ENCODE data around the gene PLA2G15.

The PLA2G15 gene

GRCh38 chr16:68233085-68233834 lies 11.9 kb upstream of the PLA2G15 start:
- no peak for DNase-seq

GRCh38 chr16:68233835-68234187 lies 11.4 kb upstream of the PLA2G15 start:
- no peak for DNase-seq

GRCh38 chr16:68234188-68235107 lies 10.7 kb upstream of the PLA2G15 start:
- no peak for DNase-seq

- DNase-seq: no peak
Measured at GRCh38 chr16:68235108-68235886, 9.9 kb upstream of the PLA2G15 start.

- no peak for DNase-seq
Measured at GRCh38 chr16:68235887-68236136, 9.4 kb upstream of the PLA2G15 start, which contains the start of gene ESRP2. Gene ESRP2 (minus strand): TSS chr16:68236127. CDS start chr16:68236045, 82 bp downstream.

- peak; percentile 46 for DNase-seq
Measured at GRCh38 chr16:68236137-68236825, 8.9 kb upstream of the PLA2G15 start.

GRCh38 chr16:68236826-68237242 lies 8.3 kb upstream of the PLA2G15 start:
- no peak for DNase-seq

GRCh38 chr16:68237243-68238028 lies 7.7 kb upstream of the PLA2G15 start:
- peak; percentile 88 for DNase-seq

- no peak for DNase-seq
Measured at GRCh38 chr16:68238029-68238345, 7.2 kb upstream of the PLA2G15 start.

- no peak for DNase-seq
Measured at GRCh38 chr16:68242085-68242484, 3.1 kb upstream of the PLA2G15 start.

GRCh38 chr16:68242926-68243858 lies 2.0 kb upstream of the PLA2G15 start:
- DNase-seq: no peak

GRCh38 chr16:68244481-68244902 lies 681 bp upstream of the PLA2G15 start:
- no peak for DNase-seq

GRCh38 chr16:68246121-68246520 lies 948 bp downstream of the PLA2G15 start:
- no peak for DNase-seq

- DNase-seq: no peak
Measured at GRCh38 chr16:68246666-68247065, 1.5 kb downstream of the PLA2G15 start.

- DNase-seq: peak; percentile 35
Measured at GRCh38 chr16:68247400-68247799, 2.2 kb downstream of the PLA2G15 start.

GRCh38 chr16:68247932-68248331 lies 2.8 kb downstream of the PLA2G15 start:
- no peak for DNase-seq

GRCh38 chr16:68249371-68249770 lies 4.2 kb downstream of the PLA2G15 start:
- DNase-seq: no peak

- DNase-seq: no peak
Measured at GRCh38 chr16:68250951-68251350, 5.8 kb downstream of the PLA2G15 start.

- DNase-seq: no peak
Measured at GRCh38 chr16:68251832-68252231, 6.7 kb downstream of the PLA2G15 start.

- DNase-seq: no peak
Measured at GRCh38 chr16:68252383-68252782, 7.2 kb downstream of the PLA2G15 start.

GRCh38 chr16:68253721-68254120 lies 8.5 kb downstream of the PLA2G15 start:
- no peak for DNase-seq
